ENCODE results near the gene PROSER3. TPM values are rescaled to one million over a fixed set of nuclear protein-coding genes. Genes with fewer than 3 reads are reported as not detected.

The PROSER3 gene
- polyA plus RNA-seq, 3 donors: 1.8 to 14.7 (median 2.9) TPM

GRCh38 chr19:35721374-35721773, 36.6 kb upstream of the PROSER3 start:
- Histone ChIP-seq H3K4me1 (ENCODE audit: control insufficient read depth in 1 of 2, insufficient read depth in 2 of 2, low read length in 2 of 2) (peaks cover 13 to 27% of the 10 kb centered on the region in 2 donors), H3K4me2 (replicated peaks; ENCODE audit: extremely low read depth, low read length, poor library complexity, severe bottlenecking) (no peak overlapping the region), H3K36me3 (replicated peaks in 1 of 2; ENCODE audit: control insufficient read depth in 1 of 2, insufficient read depth in 2 of 2, low read length in 2 of 2) (peaks cover 61 to 70% of the 10 kb centered on the region in 2 donors), H2AFZ (ENCODE audit: insufficient read depth, low read depth, low read length, poor library complexity, severe bottlenecking) (no peak overlapping the region), H3K9ac (ENCODE audit: insufficient read depth, low read length, poor library complexity, severe bottlenecking) (no peak overlapping the region), H3K27ac (ENCODE audit: low read depth in 1 of 2, low read length in 2 of 2) (no peak overlapping the region), H3K4me3 (replicated peaks in 1 of 3; ENCODE audit: low read depth in 2 of 3, low read length in 3 of 3) (no peak overlapping the region), H3K79me2 (ENCODE audit: insufficient read depth, low read length) (peaks cover 33% of the 10 kb centered on the region), H3K27me3 (ENCODE audit: control insufficient read depth in 2 of 2, insufficient read depth in 2 of 2, low read length in 2 of 2) (no peaks in the 10 kb centered on the region), H4K20me1 (ENCODE audit: insufficient read depth, low read length) (peaks cover 48% of the 10 kb centered on the region), H3K9me3 (replicated peaks in 1 of 2; ENCODE audit: control insufficient read depth in 1 of 2, insufficient read depth in 1 of 2, low read length in 2 of 2) (no peaks in the 10 kb centered on the region)
- H3K27me3 Mint-ChIP-seq (ENCODE audit: low read depth in 3 of 3): peaks cover 0 to 2% (median 1%) of the 10 kb centered on the region in 3 donors
- TF ChIP-seq CTCF (IDR thresholded peaks at IDR 0.05): no peak
- no peak for DNase-seq
- peaks cover 56 to 63% of the 10 kb centered on the region in 2 donors for H3K36me3 Mint-ChIP-seq
- H3K9me3 Mint-ChIP-seq: no peaks in the 10 kb centered on the region
- WGBS (ENCODE audit: insufficient coverage): 98% methylated on average over 14 of the region's 16 CpGs
- intact Hi-C loops (cut with micrococcal nuclease): no loop called here
- no peak overlapping the region for H3K4me3 Mint-ChIP-seq
- H3K27ac Mint-ChIP-seq: peak overlapping the region in 1 of 7 donors; percentile 37
- peaks cover 19% of the 10 kb centered on the region for H3K4me1 Mint-ChIP-seq

GRCh38 chr19:35722461-35722860, 35.5 kb upstream of the PROSER3 start:
- Histone ChIP-seq H2AFZ (ENCODE audit: insufficient read depth, low read depth, low read length, poor library complexity, severe bottlenecking) (no peak overlapping the region), H3K36me3 (replicated peaks in 1 of 2; ENCODE audit: control insufficient read depth in 1 of 2, insufficient read depth in 2 of 2, low read length in 2 of 2) (peaks cover 70 to 81% of the 10 kb centered on the region in 2 donors), H3K4me1 (ENCODE audit: control insufficient read depth in 1 of 2, insufficient read depth in 2 of 2, low read length in 2 of 2) (peaks cover 11 to 18% of the 10 kb centered on the region in 2 donors), H3K4me2 (replicated peaks; ENCODE audit: extremely low read depth, low read length, poor library complexity, severe bottlenecking) (no peak overlapping the region), H3K27me3 (ENCODE audit: control insufficient read depth in 2 of 2, insufficient read depth in 2 of 2, low read length in 2 of 2) (no peaks in the 10 kb centered on the region), H3K79me2 (ENCODE audit: insufficient read depth, low read length) (peaks cover 33% of the 10 kb centered on the region), H3K27ac (ENCODE audit: low read depth in 1 of 2, low read length in 2 of 2) (no peak overlapping the region), H3K9ac (ENCODE audit: insufficient read depth, low read length, poor library complexity, severe bottlenecking) (no peak overlapping the region), H3K4me3 (replicated peaks in 1 of 3; ENCODE audit: low read depth in 2 of 3, low read length in 3 of 3) (no peak overlapping the region), H4K20me1 (ENCODE audit: insufficient read depth, low read length) (peaks cover 51% of the 10 kb centered on the region), H3K9me3 (replicated peaks in 1 of 2; ENCODE audit: control insufficient read depth in 1 of 2, insufficient read depth in 1 of 2, low read length in 2 of 2) (no peaks in the 10 kb centered on the region)
- no peak for DNase-seq
- H3K4me3 Mint-ChIP-seq: peak overlapping the region in 1 of 2 donors; percentile 16
- WGBS (ENCODE audit: insufficient coverage): over 99% methylated on average over 14 of the region's 14 CpGs
- peaks cover 63 to 73% of the 10 kb centered on the region in 2 donors for H3K36me3 Mint-ChIP-seq
- TF ChIP-seq CTCF (IDR thresholded peaks at IDR 0.05): no peak
- H3K4me1 Mint-ChIP-seq: peaks cover 15% of the 10 kb centered on the region
- H3K27ac Mint-ChIP-seq: peak overlapping the region in 4 of 7 donors; percentile 32 to 46 (median 36)
- H3K27me3 Mint-ChIP-seq (ENCODE audit: low read depth in 3 of 3): peaks cover 0 to 2% (median 1%) of the 10 kb centered on the region in 3 donors
- intact Hi-C loops (cut with micrococcal nuclease): no loop called here
- no peaks in the 10 kb centered on the region for H3K9me3 Mint-ChIP-seq

Measured in CD14-positive monocyte (primary cell).